ENCODE data around the gene SPPL2B. TPM values are rescaled to one million over a fixed set of nuclear protein-coding genes. Genes with fewer than 3 reads are reported as not detected.

Gene SPPL2B
- total RNA-seq, 6 donors from 2014 or later, result 38.3 to 268 (median 61.7) TPM

DNA sequence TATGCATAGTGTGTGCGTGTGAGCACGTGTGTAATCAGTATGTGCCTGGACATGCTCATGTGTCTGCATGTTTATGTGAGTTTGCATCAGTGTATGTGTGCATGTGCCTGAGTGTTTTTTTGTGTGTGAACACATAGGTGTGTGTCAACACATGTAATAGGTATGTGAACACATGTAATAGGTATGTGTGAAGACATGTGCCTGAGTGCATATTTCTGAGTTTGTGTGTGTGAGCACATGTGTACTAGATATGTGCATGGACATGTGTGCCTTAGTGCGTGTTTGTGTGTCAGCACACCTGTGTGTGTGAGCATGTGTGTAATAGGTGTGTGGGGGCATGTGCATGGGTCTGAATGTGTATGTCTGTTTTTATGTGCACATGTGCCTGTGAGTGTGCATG is 7.4 kb downstream of the SPPL2B start:
- ATAC-seq (ENCODE audit: low FRiP score in 2 of 2) (no peak), DNase-seq (no peak)
- H3K36me3 ChIP-seq, result peaks cover 0 to 32% (median 17%) of the 10 kb centered on the region in 4 donors
- no peak overlapping the region for H3K4me3 ChIP-seq
- no peaks in the 10 kb centered on the region for H3K9me3 ChIP-seq
- H3K27ac ChIP-seq, result no peak overlapping the region
- H3K4me1 ChIP-seq, result peaks cover 6 to 34% (median 13%) of the 10 kb centered on the region in 4 donors
- no peaks in the 10 kb centered on the region for H3K27me3 ChIP-seq
- no peak for TF ChIP-seq POLR2AphosphoS5 (IDR thresholded peaks at IDR 0.05)
- 80 to 94% methylated on average over 3 of the region's 3 CpGs for WGBS, 2 donors

DNA sequence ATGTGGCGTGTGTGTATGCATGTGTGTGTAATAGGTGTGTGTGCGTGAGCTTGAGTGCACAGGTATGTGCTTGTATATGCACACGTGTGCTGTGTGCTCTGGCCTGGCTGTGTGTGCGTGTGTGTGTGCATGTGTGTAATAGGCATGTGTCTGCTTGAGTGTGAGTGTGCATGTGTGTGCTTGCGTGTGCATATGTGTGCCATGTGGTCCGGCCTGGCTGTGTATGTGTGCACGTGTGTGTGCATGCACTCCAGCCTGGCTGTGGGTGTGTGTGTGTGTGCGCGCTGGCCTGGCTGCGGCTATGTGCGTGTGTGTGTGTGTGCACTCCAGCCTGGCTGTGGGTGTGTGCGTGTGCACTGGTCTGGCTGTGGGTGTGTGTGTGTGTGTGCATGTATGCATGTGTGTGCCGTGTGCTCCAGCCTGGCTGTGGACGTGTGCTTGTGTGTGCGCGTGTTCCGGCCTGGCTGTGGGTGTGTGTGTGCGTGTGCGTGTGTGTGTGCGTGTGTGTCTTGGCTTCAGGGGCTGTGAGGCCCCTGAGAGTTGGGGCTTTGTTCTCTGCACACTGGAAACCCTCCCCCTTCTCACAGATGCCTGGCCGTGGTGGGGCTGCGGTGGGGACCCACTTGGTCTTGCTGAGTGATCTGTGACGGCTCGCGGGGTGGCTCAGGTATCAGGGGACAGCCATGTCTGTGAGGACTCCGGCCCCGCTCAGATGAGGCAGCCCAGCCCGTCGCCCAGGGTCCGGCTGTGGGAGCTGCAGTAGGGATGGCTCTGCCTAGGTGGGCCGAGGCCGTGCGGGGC is 8.2 kb downstream of the SPPL2B start:
- Histone ChIP-seq H3K27me3 (no peaks in the 10 kb centered on the region), H3K4me1 (peaks cover 9 to 25% (median 11%) of the 10 kb centered on the region in 4 donors), H3K36me3 (peaks cover 0 to 41% (median 21%) of the 10 kb centered on the region in 4 donors), H3K9me3 (no peaks in the 10 kb centered on the region), H3K4me3 (no peak overlapping the region), H3K27ac (no peak overlapping the region)
- TF ChIP-seq POLR2A (IDR thresholded peaks at IDR 0.05) (no peak), POLR2AphosphoS5 (IDR thresholded peaks at IDR 0.05) (no peak), EP300 (IDR thresholded peaks at IDR 0.05) (no peak)
- TF ChIP-seq, protein P1, sequence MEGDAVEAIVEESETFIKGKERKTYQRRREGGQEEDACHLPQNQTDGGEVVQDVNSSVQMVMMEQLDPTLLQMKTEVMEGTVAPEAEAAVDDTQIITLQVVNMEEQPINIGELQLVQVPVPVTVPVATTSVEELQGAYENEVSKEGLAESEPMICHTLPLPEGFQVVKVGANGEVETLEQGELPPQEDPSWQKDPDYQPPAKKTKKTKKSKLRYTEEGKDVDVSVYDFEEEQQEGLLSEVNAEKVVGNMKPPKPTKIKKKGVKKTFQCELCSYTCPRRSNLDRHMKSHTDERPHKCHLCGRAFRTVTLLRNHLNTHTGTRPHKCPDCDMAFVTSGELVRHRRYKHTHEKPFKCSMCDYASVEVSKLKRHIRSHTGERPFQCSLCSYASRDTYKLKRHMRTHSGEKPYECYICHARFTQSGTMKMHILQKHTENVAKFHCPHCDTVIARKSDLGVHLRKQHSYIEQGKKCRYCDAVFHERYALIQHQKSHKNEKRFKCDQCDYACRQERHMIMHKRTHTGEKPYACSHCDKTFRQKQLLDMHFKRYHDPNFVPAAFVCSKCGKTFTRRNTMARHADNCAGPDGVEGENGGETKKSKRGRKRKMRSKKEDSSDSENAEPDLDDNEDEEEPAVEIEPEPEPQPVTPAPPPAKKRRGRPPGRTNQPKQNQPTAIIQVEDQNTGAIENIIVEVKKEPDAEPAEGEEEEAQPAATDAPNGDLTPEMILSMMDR (IDR thresholded peaks at IDR 0.05), result no peak
- ATAC-seq (ENCODE audit: low FRiP score in 2 of 2) (no peak), DNase-seq (peak in 1 of 2 donors; percentile 73)
- 88 to 93% methylated on average over 21 to 30 of the region's 33 CpGs for WGBS, 2 donors

DNA sequence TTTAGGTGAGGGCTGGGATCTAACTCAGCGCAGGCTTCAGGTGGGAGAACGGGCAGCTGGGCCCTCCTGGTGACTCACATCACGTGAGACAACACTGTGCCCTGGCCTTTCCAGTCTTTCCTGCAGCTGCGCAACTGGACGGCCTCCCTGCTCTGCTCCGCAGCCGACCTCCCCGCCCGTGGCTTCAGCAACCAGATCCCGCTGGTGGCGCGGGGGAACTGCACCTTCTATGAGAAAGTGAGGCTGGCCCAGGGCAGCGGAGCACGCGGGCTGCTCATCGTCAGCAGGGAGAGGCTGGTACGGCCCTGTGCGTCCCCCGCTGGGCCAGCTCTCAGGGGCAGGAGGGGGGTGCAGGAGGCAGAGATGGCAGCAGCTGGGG is 8.8 kb downstream of the SPPL2B start:
- Histone ChIP-seq H3K4me3 (no peak overlapping the region), H3K9me3 (no peaks in the 10 kb centered on the region), H3K27ac (no peak overlapping the region), H3K27me3 (no peaks in the 10 kb centered on the region), H3K36me3 (peaks cover 0 to 46% (median 23%) of the 10 kb centered on the region in 4 donors), H3K4me1 (peaks cover 5 to 19% (median 10%) of the 10 kb centered on the region in 4 donors)
- 85% methylated on average over 7 to 17 of the region's 19 CpGs for WGBS, 2 donors
- ATAC-seq (ENCODE audit: low FRiP score in 2 of 2) (peak in 1 of 2 donors; percentile 3), DNase-seq (peak in 1 of 2 donors; percentile 76)
- TF ChIP-seq POLR2AphosphoS5 (IDR thresholded peaks at IDR 0.05) (no peak), POLR2A (IDR thresholded peaks at IDR 0.05) (no peak), EP300 (IDR thresholded peaks at IDR 0.05) (no peak)
- TF ChIP-seq, protein P1 (IDR thresholded peaks at IDR 0.05), result no peak

DNA sequence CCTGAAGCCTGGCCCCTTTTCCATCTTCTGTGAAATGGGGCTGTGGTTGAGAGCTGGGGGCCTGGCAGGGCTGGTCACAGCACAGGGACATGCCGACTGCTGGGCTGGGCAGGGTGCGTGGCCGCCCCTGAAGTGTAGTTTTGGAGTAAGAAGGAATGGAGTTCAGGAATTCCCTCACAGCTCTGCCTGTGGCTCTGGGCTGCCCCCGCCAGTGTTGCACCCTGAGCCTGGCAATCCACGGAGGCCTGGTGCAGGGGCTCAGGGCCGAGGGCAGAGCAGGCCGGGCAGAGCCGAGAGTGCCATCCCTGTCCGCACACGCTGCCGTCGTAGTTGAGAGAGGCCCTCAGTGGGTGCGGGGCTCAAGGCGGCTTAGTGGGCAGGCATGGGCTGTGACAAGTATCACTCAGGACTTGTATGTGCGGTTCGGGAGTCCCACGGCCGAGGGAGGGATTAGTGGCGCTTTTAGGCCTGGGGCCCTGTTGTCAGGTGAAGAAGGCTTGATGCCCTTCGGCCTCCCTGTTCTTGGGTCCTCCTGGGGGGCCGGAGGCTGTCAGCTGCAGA is 9.7 kb downstream of the SPPL2B start:
- TF ChIP-seq EP300 (IDR thresholded peaks at IDR 0.05), result no peak
- no peak for TF ChIP-seq POLR2AphosphoS5 (IDR thresholded peaks at IDR 0.05)
- TF ChIP-seq, protein P1 (IDR thresholded peaks at IDR 0.05), result no peak
- no peak for TF ChIP-seq POLR2A (IDR thresholded peaks at IDR 0.05)
- no peaks in the 10 kb centered on the region for H3K9me3 ChIP-seq
- peaks cover 0 to 11% (median 5%) of the 10 kb centered on the region in 4 donors for H3K4me1 ChIP-seq
- DNase-seq (peak in 1 of 2 donors; percentile 71), ATAC-seq (ENCODE audit: low FRiP score in 2 of 2) (no peak)
- WGBS, 2 donors, result 95 to 100% methylated on average over 3 to 21 of the region's 21 CpGs
- H3K27me3 ChIP-seq, result no peaks in the 10 kb centered on the region
- H3K4me3 ChIP-seq, result no peak overlapping the region
- H3K36me3 ChIP-seq, result peaks cover 0 to 52% (median 26%) of the 10 kb centered on the region in 4 donors
- no peak overlapping the region for H3K27ac ChIP-seq

DNA sequence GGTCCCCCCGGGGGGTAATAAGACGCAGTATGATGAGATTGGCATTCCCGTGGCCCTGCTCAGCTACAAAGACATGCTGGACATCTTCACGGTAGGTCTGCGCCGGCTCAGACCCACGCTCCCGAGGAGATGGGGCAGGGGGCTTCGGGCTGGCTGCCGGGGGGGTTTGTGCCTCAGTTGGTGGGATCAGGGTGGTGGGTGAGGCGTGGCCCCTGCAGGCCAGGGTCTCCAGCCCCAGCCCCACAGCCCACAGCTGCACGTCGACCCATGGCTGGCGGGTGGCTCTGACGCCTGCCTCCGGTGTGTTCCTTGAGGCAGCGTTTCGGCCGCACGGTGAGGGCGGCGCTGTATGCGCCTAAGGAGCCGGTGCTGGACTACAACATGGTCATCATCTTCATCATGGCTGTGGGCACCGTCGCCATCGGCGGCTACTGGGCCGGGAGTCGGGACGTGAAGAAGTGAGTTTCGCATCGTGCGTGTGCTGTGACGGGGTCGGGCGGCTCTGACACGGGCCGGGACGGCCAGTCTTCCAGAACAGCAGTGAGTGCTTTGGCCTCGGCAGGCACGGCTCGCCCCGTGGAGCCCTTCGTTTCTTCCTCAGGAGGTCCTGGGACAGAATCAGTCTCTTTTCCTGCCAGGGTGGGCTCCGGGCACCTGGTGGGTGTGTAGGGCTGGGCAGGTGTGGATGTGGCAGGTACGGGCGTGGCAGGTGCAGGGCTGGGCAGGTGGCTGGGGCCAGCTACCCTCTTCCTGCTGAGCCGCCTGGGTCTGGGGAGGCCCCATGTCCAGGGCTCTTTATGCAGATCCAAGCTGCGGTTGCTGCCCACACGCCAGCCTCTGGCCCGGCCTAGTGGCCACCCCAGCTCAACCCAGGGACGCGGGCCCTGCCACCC is 10.5 kb downstream of the SPPL2B start:
- Histone ChIP-seq H3K27me3 (no peaks in the 10 kb centered on the region), H3K36me3 (peaks cover 0 to 52% (median 27%) of the 10 kb centered on the region in 4 donors), H3K9me3 (no peaks in the 10 kb centered on the region), H3K4me3 (no peak overlapping the region), H3K4me1 (peaks cover 0 to 3% (median 1%) of the 10 kb centered on the region in 4 donors), H3K27ac (no peak overlapping the region)
- no peak for ATAC-seq (ENCODE audit: low FRiP score in 2 of 2)
- no peak for TF ChIP-seq EP300 (IDR thresholded peaks at IDR 0.05)
- no peak for TF ChIP-seq POLR2AphosphoS5 (IDR thresholded peaks at IDR 0.05)
- no peak for TF ChIP-seq POLR2A (IDR thresholded peaks at IDR 0.05)
- TF ChIP-seq, protein P1 (IDR thresholded peaks at IDR 0.05), result no peak
- 94 to 95% methylated on average over 32 to 52 of the region's 54 CpGs for WGBS, 2 donors
- DNase-seq, result peak in 1 of 2 donors; percentile 83

Data from upper lobe of left lung (tissue), 6 donors.